Subcutaneous adipose tissue (tissue), 4 donors: ENCODE measurements around the gene SUSD4. TPM values are rescaled to one million over a fixed set of nuclear protein-coding genes. Genes with fewer than 3 reads are reported as not detected.

Experiments used
- total RNA-seq, 4 donors: library from RNA; depleted of rRNA; stranded (reverse); fragments of >200 nt; gene quantifications; one replicate each; pipeline ENCODE4 v1.1.0, GENCODE V29; 2016
- TF ChIP-seq, protein P1 (sequence below): fragments of 450-650 bp; IDR thresholded peaks from one replicate; pipeline ENCODE4 v1.5.1; 2016; ENCODE audit warnings: low read depth, mild to moderate bottlenecking, control low read depth, antibody characterized with exemption, moderate library complexity

SUSD4 gene
- total RNA-seq, 4 donors from 2014 or later = 0.33 TPM; not detected in 3

DNA sequence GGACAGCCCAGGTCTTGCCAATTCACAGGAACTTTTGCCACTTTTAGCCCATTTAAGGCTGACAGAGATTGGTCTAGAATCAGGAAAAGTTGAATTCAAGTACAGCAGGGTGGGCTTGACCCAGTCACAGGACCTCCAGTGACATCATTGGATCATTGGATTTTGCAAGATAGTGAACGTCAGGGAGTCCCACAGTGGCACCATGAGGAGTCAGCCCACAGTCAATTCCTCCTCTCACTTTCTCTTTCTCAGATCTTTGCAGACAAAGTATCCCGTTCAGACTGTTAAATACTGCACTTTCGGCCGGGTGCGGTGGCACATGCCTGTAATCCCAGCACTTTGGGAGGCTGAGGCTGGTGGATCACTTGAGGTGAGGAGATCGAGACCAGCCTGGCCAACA, 163.1 kb downstream of the SUSD4 start:
- TF ChIP-seq, protein P1, sequence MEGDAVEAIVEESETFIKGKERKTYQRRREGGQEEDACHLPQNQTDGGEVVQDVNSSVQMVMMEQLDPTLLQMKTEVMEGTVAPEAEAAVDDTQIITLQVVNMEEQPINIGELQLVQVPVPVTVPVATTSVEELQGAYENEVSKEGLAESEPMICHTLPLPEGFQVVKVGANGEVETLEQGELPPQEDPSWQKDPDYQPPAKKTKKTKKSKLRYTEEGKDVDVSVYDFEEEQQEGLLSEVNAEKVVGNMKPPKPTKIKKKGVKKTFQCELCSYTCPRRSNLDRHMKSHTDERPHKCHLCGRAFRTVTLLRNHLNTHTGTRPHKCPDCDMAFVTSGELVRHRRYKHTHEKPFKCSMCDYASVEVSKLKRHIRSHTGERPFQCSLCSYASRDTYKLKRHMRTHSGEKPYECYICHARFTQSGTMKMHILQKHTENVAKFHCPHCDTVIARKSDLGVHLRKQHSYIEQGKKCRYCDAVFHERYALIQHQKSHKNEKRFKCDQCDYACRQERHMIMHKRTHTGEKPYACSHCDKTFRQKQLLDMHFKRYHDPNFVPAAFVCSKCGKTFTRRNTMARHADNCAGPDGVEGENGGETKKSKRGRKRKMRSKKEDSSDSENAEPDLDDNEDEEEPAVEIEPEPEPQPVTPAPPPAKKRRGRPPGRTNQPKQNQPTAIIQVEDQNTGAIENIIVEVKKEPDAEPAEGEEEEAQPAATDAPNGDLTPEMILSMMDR = no peak

DNA sequence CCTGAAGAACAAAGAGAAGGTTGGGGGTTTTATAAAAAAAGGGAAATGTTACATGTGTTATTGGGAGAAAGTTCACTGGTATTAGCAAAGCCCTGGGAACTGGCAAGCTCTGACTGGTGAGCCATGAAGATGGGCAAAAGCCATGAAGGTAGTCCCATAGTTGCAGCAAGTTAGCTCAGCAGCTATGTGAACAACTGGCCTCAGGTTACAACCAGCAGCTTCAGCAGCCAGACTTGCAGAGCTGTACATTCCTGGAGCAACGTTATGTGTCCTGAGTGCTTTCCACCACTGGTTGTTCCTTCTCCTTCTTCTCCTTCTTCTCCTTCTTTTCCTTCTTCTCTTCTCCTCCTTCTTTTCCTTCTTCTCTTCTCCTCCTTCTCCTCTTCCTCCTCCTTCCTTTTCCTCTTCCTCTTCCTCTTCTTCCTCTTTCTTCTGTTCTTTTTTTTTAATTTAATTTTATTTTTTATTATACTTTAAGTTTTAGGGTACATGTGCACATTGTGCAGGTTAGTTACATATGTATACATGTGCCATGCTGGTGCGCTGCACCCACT, 164.8 kb downstream of the SUSD4 start:
- TF ChIP-seq, protein P1 = no peak

- TF ChIP-seq, protein P1 = no peak
These were observed 165.4 kb downstream of the SUSD4 start for GRCh38 chr1:223198628-223198965.

DNA sequence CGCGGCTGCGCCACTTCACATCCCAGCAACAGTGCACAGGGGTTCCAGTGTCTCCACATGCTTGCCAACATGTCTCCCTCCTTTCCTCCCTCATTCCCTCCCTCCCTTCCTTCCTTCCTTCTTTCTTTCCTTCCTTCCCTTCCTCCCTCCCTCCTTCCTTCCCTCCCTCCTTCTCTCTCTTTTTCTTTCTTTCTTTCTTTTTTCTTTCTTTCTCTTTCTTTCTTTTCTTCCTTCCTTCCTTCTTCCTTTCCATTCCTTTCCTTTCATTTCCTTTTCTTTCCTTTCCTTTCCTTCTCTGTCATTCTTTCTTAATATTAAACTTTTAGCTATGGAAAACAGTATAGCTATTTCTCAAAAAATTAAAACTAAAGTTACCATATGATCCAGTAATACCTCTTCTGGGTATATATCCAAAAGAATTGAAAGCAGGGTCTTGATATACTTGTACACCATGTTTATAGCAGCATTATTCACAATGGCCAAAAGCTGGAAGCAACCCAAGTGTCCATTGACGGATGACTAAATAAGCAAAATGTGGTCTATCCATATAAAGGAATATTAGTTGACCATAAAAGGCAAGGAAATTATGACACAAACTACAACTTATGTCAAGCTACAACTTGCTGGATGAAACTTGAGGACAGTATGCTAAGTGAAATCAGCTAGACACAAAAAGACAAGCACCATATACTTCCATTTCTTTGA, 165.9 kb downstream of the SUSD4 start:
- TF ChIP-seq, protein P1 = no peak

DNA sequence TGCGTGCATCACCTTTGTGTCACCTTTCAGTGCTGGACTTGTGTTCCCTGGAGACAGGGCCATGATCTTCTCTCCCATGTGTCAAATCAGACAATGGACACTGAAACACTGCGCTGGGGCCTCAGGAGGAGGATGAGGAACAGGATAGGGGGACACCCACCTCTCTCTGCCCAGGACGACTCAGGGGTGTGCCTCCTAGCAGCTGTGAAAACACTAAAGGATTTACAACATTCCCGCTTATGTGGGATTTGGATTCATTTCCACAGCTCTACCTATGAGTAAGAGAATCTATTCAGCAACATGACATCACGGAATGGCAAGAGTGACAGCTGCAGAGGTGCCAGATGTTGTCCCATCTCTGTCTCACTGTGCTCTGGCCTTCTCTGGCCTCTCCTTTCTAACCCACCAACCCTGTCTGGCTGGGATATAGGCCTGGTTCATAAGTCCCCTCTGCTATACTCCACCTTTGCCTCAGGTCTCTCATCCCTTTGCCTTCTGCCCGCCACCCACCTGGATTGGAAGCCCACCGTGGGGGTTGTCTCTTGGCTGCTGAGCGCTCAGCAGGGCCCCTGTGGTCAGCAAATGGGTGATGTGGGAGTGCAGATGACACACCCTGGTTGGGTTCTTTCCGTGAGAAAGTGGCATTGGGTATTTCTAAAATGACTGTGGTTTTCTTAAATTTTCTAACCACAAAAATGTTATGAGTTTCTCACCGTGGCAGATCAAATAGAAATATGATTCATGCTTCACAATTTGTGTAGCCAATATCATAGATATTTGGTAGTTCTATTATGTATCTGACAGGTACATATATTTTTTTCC, 173.9 kb downstream of the SUSD4 start:
- TF ChIP-seq, protein P1 = no peak

DNA sequence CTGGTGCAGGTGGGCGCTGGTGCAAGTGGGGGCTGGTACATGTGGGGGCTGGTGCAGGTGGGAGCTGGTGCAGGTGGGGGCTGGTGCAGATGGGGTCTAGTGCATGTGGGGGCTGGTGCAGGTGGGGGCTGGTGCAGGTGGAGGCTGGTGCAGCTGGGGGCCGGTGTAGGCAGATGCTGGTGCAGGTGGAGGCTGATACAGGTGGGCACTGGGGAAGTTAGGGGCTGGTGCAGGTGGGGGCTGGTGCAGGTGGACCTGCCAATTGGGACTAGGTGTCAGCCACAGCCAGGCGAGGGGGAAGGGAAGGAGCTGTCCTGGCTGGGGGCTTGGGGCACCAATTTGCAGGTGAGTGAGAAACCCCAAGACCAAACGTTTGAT, 174.5 kb downstream of the SUSD4 start:
- TF ChIP-seq, protein P1 = no peak
